Common myeloid progenitor, CD34-positive (primary cell): Measurements from ENCODE around the gene CLDN4.
"Not testable (repeated sequence)": the region's sequence is repeated elsewhere in the genome, so short reads cannot be mapped to it uniquely, and the experiment has no call there.

Experiments
- CTCF ChIA-PET: fragments of 350-600 bp; sonication (Branson Sonifier 250); formaldehyde crosslinking; loops from one replicate; lab custom pipeline; 2021; ENCODE audit warnings: antibody characterized with exemption; lab: Charles Lee
- POLR2A ChIA-PET: fragments of 350-600 bp; sonication (Branson Sonifier 250); formaldehyde crosslinking; loops from one replicate; lab custom pipeline; 2021; ENCODE audit warnings: antibody characterized with exemption; lab: Charles Lee
- DNase-seq, 3 donors: peaks; one replicate each; pipeline versions ENCODE4 v3.0.0 to v3.0.0-alpha.2; 2013
- H3K27ac ChIP-seq, 2 experiments: 1 replicate in 1 of 2; 2 replicates in 1 of 2; pipeline ENCODE4 v1.7.0; 2013; ENCODE audit warnings: inconsistent platforms in 2 of 2, low read length in 2 of 2, mild to moderate bottlenecking in 2 of 2, low read depth in 1 of 2, moderate library complexity in 1 of 2; ENCODE audit not compliant: severe bottlenecking in 2 of 2, insufficient read depth in 1 of 2, poor library complexity in 1 of 2
- H3K27me3 ChIP-seq, 5 experiments: replicated peaks in 2 of 5; 1 replicate in 3 of 5; 2 replicates in 2 of 5; pipeline versions ENCODE4 v1.6.1 to v1.7.0; 2013; ENCODE audit warnings: low read length in 4 of 5, mild to moderate bottlenecking in 2 of 5, moderate library complexity in 2 of 5, inconsistent platforms in 1 of 5; ENCODE audit not compliant: insufficient read depth in 5 of 5, control insufficient read depth in 4 of 5
- H3K36me3 ChIP-seq, 4 experiments: 1 replicate in 2 of 4; 2 replicates in 2 of 4; pipeline versions ENCODE4 v1.6.1 to v1.7.0; 2013; ENCODE audit warnings: low read length in 3 of 4, control low read depth in 1 of 4, mild to moderate bottlenecking in 1 of 4; ENCODE audit not compliant: control insufficient read depth in 4 of 4, insufficient read depth in 4 of 4
- H3K4me1 ChIP-seq, 4 experiments: 1 replicate in 3 of 4; 2 replicates in 1 of 4; pipeline versions ENCODE4 v1.6.1 to v1.7.1; 2013; ENCODE audit warnings: low read length in 3 of 4, mild to moderate bottlenecking in 3 of 4, control low read depth in 1 of 4, inconsistent platforms in 1 of 4, moderate library complexity in 1 of 4; ENCODE audit not compliant: control insufficient read depth in 4 of 4, insufficient read depth in 4 of 4; ENCODE audit errors: control extremely low read depth in 1 of 4
- H3K4me3 ChIP-seq, 7 experiments: 1 replicate in 4 of 7; 2 replicates in 3 of 7; pipeline versions ENCODE4 v1.5.1 to v1.7.0; 2013; ENCODE audit warnings: mild to moderate bottlenecking in 7 of 7, low read length in 6 of 7, moderate library complexity in 6 of 7, inconsistent platforms in 2 of 7, low read depth in 2 of 7, control low read depth in 1 of 7; ENCODE audit not compliant: insufficient read depth in 4 of 7, control insufficient read depth in 1 of 7; ENCODE audit errors: extremely low read depth in 1 of 7
- H3K9me3 ChIP-seq, 5 experiments: 1 replicate in 4 of 5; 2 replicates in 1 of 5; pipeline versions ENCODE4 v1.6.1 to v1.7.1; 2013; ENCODE audit warnings: low read length in 4 of 5, mild to moderate bottlenecking in 2 of 5, inconsistent platforms in 1 of 5, low read depth in 1 of 5, moderate library complexity in 1 of 5; ENCODE audit not compliant: control insufficient read depth in 4 of 5, insufficient read depth in 2 of 5; ENCODE audit errors: control extremely low read depth in 1 of 5
- WGBS: methylation state at CpG from one replicate; pipeline ENCODE4 v1.1.5; 2013; ENCODE audit not compliant: insufficient coverage; 5-methylcytosine and 5-hydroxymethylcytosine counted together

CLDN4 gene

DNA sequence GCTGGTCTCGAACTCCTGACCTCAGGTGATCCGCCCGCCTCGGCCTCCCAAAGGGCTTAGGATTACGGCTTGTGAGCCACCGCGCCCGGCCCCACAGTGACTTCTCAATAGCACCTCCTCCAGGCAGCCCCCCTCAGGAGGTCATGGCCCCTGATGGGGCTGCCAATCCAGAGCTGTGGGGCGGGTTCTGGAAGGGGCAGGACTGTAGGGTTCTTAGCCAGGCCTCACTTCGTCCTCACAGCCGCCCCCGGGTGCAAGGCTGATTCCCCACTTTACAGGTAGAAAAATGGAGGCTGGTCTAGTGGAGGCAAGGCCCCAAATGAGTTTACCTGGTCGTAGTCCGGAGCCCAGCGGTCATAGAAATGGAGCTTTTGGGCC lies 10.9 kb downstream of the CLDN4 start:
- H3K9me3 ChIP-seq, result no peaks in the 10 kb centered on the region
- H3K27ac ChIP-seq, result no peak overlapping the region
- POLR2A ChIA-PET, result no interaction called here
- H3K27me3 ChIP-seq, result peaks cover 0 to 12% (median 5%) of the 10 kb centered on the region in 5 experiments
- peaks cover 3 to 25% (median 21%) of the 10 kb centered on the region in 4 experiments for H3K4me1 ChIP-seq
- no peaks in the 10 kb centered on the region for H3K36me3 ChIP-seq
- DNase-seq, result no peak
- CTCF ChIA-PET, result interaction anchor here (0.9 to 1.9 kb wide), 3 partner anchors 12 to 117 kb away, joined by 3 to 4 read pairs (median 4); no protein-coding TSS in a partner anchor
- H3K4me3 ChIP-seq, result peak overlapping the region in 4 of 7 experiments; percentile 29 to 72 (median 53)
- 91% methylated on average over 14 of the region's 15 CpGs for WGBS

DNA sequence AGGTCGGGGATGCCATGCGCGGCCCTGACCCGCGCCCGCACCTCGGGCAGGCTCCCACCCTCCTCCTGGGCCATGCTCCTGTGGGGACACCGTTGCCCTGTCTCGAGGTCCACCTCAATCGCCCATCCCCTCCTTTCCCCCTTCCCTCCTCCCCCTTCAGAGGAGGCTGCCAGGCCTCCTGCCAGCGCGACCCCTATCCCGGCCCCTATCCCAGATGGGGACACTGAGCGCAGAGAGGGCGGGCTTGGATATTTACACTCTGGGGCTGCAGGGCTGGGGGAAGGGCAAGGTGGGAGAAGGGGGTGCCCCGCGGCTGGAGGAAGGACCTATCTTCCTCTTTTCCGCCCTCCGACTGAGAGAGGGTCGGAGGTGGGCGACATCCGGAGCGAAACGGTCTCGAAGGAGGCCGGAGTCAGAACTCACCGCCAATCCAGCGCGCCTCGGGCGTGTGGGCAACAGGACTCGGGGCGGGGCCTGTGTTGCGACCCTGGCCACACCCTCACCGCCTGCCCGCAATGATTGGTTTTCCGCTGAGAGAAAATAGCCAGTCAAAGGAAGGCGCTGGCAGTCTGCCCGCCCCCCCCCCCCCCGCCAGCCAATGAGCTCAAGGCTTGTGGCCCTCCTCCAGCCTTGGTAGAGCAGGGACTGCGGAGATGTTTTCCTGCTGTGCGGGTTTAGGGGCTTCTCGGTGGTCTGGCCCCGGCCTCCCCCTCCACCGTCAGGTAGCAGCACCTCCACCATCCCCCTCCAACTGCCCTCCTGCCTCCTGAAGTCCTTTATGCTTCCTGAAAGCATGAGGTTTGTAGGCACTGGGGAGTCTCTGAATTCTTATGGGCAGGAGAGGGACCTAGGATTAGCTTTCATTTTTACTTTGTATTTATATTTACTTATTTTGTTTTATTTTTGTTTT lies 11.5 kb downstream of the CLDN4 start, which contains the start of gene METTL27:
METTL27 (minus strand) TSS at position 450 of the 910 bp plus-strand sequence; CDS start at position 74, 376 bp downstream.
- H3K4me3 ChIP-seq, result peak within 1 kb of the TSS; percentile 9 to 80 (median 72)
- DNase-seq, result peak; percentile 88 to 96 (median 94)
- no peaks in the 10 kb centered on the region for H3K36me3 ChIP-seq
- peaks cover 0 to 12% (median 5%) of the 10 kb centered on the region in 5 experiments for H3K27me3 ChIP-seq
- ChIA-PET CTCF (interaction anchor here (0.9 to 1.9 kb wide), 5 partner anchors 12 to 117 kb away, joined by 3 to 9 read pairs (median 4); no protein-coding TSS in a partner anchor), POLR2A (no interaction called here)
- H3K9me3 ChIP-seq, result no peaks in the 10 kb centered on the region
- no peak within 1 kb of the TSS for H3K27ac ChIP-seq
- WGBS, result 25% methylated on average over 26 of the region's 45 CpGs
- H3K4me1 ChIP-seq, result peaks cover 3 to 25% (median 21%) of the 10 kb centered on the region in 4 experiments

DNA sequence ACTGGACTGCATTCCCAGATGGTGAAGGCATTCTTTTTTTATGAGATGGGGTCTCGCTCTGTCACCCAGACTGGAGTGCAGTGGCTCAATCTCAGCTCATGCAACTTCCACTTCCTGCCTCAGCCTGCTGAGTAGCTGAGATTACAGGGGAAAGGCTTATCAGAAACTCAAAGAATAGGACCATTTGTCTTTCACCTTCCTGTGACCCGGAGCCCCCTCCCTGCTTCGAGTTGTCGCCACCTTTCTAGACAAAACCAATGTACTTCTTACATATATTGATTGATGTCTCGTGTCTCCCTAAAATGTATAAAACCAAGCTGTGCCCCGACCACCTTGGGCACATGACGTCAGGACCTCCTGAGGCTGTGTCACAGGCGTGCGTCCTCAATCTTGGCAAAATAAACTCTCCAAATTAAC lies 13.3 kb downstream of the CLDN4 start:
- no peaks in the 10 kb centered on the region for H3K36me3 ChIP-seq
- WGBS, result 0% methylated on average over 9 of the region's 9 CpGs
- H3K4me3 ChIP-seq, result no peak overlapping the region
- ChIA-PET CTCF (interaction anchor here (1.0 to 1.6 kb wide), 3 partner anchors 22 to 182 kb away, joined by 3 to 6 read pairs (median 3); no protein-coding TSS in a partner anchor), POLR2A (interaction anchor here (0.6 kb wide), 1 partner anchor 182 kb away, joined by 4 read pairs; no protein-coding TSS in a partner anchor)
- H3K27ac ChIP-seq, result no peak overlapping the region
- H3K9me3 ChIP-seq, result no peaks in the 10 kb centered on the region
- peaks cover 0 to 12% (median 6%) of the 10 kb centered on the region in 5 experiments for H3K27me3 ChIP-seq
- DNase-seq, result peak in 2 of 3 donors; percentile 55 to 78
- H3K4me1 ChIP-seq, result peaks cover 3 to 18% (median 16%) of the 10 kb centered on the region in 4 experiments

DNA sequence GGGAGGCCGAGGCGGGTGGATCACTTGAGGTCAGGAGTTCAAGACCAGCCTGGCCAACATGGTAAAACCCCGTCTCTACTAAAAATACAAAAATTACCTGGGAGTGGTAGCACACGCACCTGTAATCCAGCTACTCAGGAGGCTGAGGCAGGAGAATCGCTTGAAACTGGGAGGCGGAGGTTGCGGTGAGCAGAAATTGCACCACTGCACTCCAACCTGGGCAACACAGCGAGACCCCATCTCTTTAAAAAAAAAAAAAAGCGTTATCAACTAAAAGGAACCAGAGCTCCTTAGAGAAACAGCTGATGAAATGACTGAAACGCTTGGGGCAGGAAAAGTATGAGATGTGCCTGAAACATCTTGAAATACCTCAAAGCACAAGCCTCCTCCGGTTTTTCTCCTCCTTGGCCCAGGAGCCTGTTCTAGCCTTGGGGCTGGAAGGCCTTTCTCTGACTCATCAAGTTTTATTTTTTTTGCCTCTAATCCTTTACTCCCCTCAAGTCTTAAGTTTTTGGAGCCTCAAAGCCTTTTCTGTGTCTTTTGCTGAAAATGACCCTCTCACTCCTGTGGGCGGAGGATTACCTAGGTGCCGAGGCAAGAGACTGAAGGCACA lies 14.2 kb downstream of the CLDN4 start:
- H3K4me1 ChIP-seq, result peaks cover 3 to 18% (median 16%) of the 10 kb centered on the region in 4 experiments
- no peaks in the 10 kb centered on the region for H3K9me3 ChIP-seq
- 90% methylated on average over 10 of the region's 13 CpGs for WGBS
- no peak overlapping the region for H3K4me3 ChIP-seq
- POLR2A ChIA-PET, result no interaction called here
- H3K27me3 ChIP-seq, result peaks cover 0 to 9% (median 6%) of the 10 kb centered on the region in 5 experiments
- H3K27ac ChIP-seq, result no peak overlapping the region
- DNase-seq, result no peak
- CTCF ChIA-PET, result interaction anchor here (0.7 to 1.2 kb wide), 2 partner anchors 77 to 182 kb away, joined by 3 to 4 read pairs; no protein-coding TSS in a partner anchor
- H3K36me3 ChIP-seq, result no peaks in the 10 kb centered on the region

DNA sequence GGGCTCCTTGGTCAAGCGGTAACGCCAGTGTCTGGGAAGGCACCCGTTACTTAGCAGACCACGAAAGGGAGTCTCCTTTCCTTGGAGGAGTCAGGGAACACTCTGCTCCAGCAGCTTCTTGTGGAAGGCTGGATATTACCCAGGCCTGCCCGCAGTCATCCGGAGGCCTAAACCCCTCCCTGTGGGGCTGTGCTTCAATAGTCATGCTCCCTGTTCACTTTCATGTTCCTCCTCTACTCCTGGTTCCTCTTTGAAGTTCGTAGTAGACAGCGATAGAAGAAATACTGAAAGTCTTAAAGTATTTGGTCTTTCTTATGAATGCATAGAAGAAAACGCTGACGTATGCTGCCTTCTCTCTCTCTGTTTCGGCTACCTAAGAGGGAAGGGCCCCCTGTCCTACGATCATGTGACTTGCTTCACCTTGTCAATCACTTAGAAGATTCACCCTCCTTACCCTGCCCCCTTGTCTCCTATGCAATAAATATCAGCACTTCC lies 15.0 kb downstream of the CLDN4 start:
- H3K27me3 ChIP-seq, H3K9me3 ChIP-seq, H3K27ac ChIP-seq, H3K4me3 ChIP-seq, H3K36me3 ChIP-seq, POLR2A ChIA-PET: not testable (repeated sequence)
- H3K4me1 ChIP-seq, result peaks cover 3 to 20% (median 17%) of the 10 kb centered on the region in 4 experiments
- 58% methylated on average over 4 of the region's 12 CpGs for whole genome bisulfite sequencing
- CTCF ChIA-PET, result interaction anchor here (1.2 kb wide), 1 partner anchor 18 kb away, joined by 3 read pairs; no protein-coding TSS in a partner anchor
- peak in 2 of 3 donors; percentile 29 to 31 for DNase-seq

DNA sequence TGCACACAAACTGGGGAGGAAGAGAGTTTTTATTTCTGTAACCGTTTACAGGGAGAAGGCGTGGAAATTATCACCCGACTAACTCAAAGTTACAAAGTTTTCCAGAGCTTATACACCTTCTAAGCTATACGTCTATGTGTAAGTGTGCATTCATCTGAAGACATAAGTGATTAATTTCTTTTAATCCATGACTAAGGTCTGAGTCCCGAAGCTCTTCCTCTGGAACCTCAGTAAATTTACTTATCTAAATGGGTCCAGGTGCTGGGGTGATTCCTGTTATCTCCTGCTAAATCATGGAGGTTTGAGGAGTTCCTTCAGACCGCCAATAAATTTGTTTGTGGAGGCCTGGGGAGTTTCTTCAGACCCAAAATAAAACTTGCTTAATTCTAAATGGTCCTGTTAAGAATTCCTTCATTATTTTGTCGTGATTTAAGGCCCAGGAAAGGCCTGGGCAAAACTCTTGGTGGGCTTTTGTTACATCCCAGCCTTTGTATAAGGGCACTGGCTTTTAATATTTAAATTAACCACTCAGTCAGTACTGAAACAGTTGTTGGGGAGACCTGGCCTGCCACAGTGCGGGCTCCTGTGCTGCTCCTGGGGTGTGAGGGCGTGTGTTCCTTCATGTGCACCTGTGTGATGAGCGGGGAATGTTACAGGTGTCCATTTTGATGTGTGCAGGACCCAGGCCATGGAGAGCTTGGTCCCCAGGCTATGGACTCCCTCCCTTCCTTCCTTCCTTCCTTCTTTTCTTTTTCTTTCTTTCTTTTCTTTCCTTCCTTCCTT lies 17.3 kb downstream of the CLDN4 start:
- 93% methylated on average over 3 of the region's 10 CpGs for WGBS
- Histone ChIP-seq H3K4me1 (peaks cover 0 to 17% (median 12%) of the 10 kb centered on the region in 4 experiments), H3K27ac (no peak overlapping the region), H3K36me3 (no peaks in the 10 kb centered on the region), H3K4me3 (no peak overlapping the region), H3K9me3 (no peaks in the 10 kb centered on the region), H3K27me3 (peaks cover 0 to 10% (median 9%) of the 10 kb centered on the region in 5 experiments)
- ChIA-PET CTCF (no interaction called here), POLR2A (interaction anchor here (0.6 kb wide), 1 partner anchor 109 kb away, joined by 3 read pairs; no protein-coding TSS in a partner anchor)
- DNase-seq, result no peak
